GM12878 (cell line): ENCODE results near the gene AIF1. TPM values are rescaled to one million over a fixed set of nuclear protein-coding genes. Genes with fewer than 3 reads are reported as not detected.

ENCODE experiments used
- ATAC-seq: fragments of 200-7000 bp; cut with Tn5 transposase; 3 replicates; pipeline ENCODE4 v1.9.1; 2020; ENCODE audit warnings: mild to moderate bottlenecking, moderate library complexity
- BruUV-seq: library from RNA; stranded (reverse); fragments of 400-500 nt; replicated peaks from 2 replicates; lab custom pipeline; 2021; lab: Mats Ljungman, UMichigan
- CTCF ChIA-PET: fragments of 300-600 bp; sonication (Branson Sonifier 250); formaldehyde crosslinking; extraction: SDS; loops from one replicate; lab custom pipeline; 2021; ENCODE audit warnings: inconsistent platforms; lab: Yijun Ruan, JAX
- POLR2A ChIA-PET: fragments of 350-600 bp; formaldehyde crosslinking; extraction: SDS; loops from one replicate; lab custom pipeline; 2021; ENCODE audit warnings: inconsistent platforms; lab: Charles Lee
- RAD21 ChIA-PET: fragments of 300-600 bp; sonication (Branson Sonifier 250); formaldehyde crosslinking; loops from one replicate; lab custom pipeline; 2023; ENCODE audit warnings: antibody characterized with exemption; ENCODE audit not compliant: unreplicated experiment; lab: Charles Lee
- SMC1A ChIA-PET: fragments of 300-600 bp; sonication (Branson Sonifier 250); formaldehyde crosslinking; loops from one replicate; lab custom pipeline; 2023; ENCODE audit not compliant: unreplicated experiment, uncharacterized antibody; lab: Charles Lee
- DNase-seq: peaks from one replicate; pipeline ENCODE4 v3.0.0-alpha.2; 2011; ENCODE audit warnings: low read depth, low spot score
- FAIRE-seq: peaks from 3 replicates; lab custom pipeline; 2011; peaks lifted over from hg19 to GRCh38; lab: Jason Lieb, UNC
- H2AFZ ChIP-seq: 2 replicates; pipeline ENCODE4 v1.6.0; 2011; ENCODE audit warnings: low read depth, low read length, control low read depth; ENCODE audit not compliant: control insufficient read depth
- H3K27ac ChIP-seq: 2 replicates; pipeline ENCODE4 v1.5.1; 2011; ENCODE audit warnings: control low read depth; ENCODE audit not compliant: control insufficient read depth, insufficient read depth
- H3K27me3 ChIP-seq, 2 experiments: replicated peaks in 1 of 2; 2 replicates each; pipeline versions ENCODE4 v1.6.0 to v1.6.1; 2011; ENCODE audit warnings: low read length in 1 of 2; ENCODE audit not compliant: control insufficient read depth in 2 of 2, insufficient read depth in 2 of 2
- H3K36me3 ChIP-seq, 2 experiments: 2 replicates each; pipeline ENCODE4 v1.5.1; 2011; ENCODE audit warnings: low read length in 1 of 2; ENCODE audit not compliant: control insufficient read depth in 2 of 2, insufficient read depth in 2 of 2
- H3K4me1 ChIP-seq: 2 replicates; pipeline ENCODE4 v1.6.1; 2011; ENCODE audit warnings: mild to moderate bottlenecking, low read length, moderate library complexity, mixed read lengths; ENCODE audit not compliant: control insufficient read depth, insufficient read depth
- H3K4me2 ChIP-seq: 2 replicates; pipeline ENCODE4 v1.6.0; 2011; ENCODE audit warnings: control low read depth; ENCODE audit not compliant: control insufficient read depth, insufficient read depth
- H3K4me3 ChIP-seq: fragments of 200-600 bp; sonication (generic); 2 replicates; pipeline ENCODE4 v1.5.1; 2016
- H3K79me2 ChIP-seq: 2 replicates; pipeline ENCODE4 v1.6.0; 2011; ENCODE audit warnings: low read length; ENCODE audit not compliant: control insufficient read depth, insufficient read depth
- H3K9ac ChIP-seq: 2 replicates; pipeline ENCODE4 v1.8.0; 2011; ENCODE audit warnings: low read length, control low read depth, mixed read lengths; ENCODE audit not compliant: control insufficient read depth, insufficient read depth
- H3K9me3 ChIP-seq: replicated peaks from 3 replicates; pipeline ENCODE4 v1.5.1; 2011; ENCODE audit warnings: mild to moderate bottlenecking, low read length; ENCODE audit not compliant: control insufficient read depth, insufficient read depth
- H4K20me1 ChIP-seq: 2 replicates; pipeline ENCODE4 v1.6.0; 2011; ENCODE audit not compliant: control insufficient read depth, insufficient read depth
- ASH2L ChIP-seq: fragments of 300-600, 200-600 bp; sonication (generic); IDR thresholded peaks from 2 replicates; pipeline ENCODE4 v1.6.1; 2017; ENCODE audit warnings: low read depth, mild to moderate bottlenecking, borderline replicate concordance
- HDGF ChIP-seq: fragments of 450-650 bp; IDR thresholded peaks from 2 replicates; pipeline ENCODE4 v1.6.1; 2016; ENCODE audit warnings: antibody characterized with exemption
- IKZF1 ChIP-seq: fragments of 450-650 bp; conservative IDR thresholded peaks from 2 replicates; pipeline ENCODE4 v1.6.1; 2017; ENCODE audit warnings: antibody characterized with exemption, mild to moderate bottlenecking
- IKZF2 ChIP-seq, 2 experiments: fragments of 450-650 bp; IDR thresholded peaks; 2 replicates each; pipeline ENCODE4 v1.6.1; 2017; ENCODE audit warnings: mild to moderate bottlenecking in 2 of 2, moderate library complexity in 2 of 2
- IRF4 ChIP-seq: IDR thresholded peaks from 2 replicates; pipeline ENCODE4 v1.6.1; 2011; ENCODE audit warnings: low read depth, low read length
- KLF5 ChIP-seq: fragments of 450-650 bp; IDR thresholded peaks from 2 replicates; pipeline ENCODE4 v1.6.1; 2014; ENCODE audit warnings: mild to moderate bottlenecking; ENCODE audit not compliant: partially characterized antibody
- MEF2B ChIP-seq: fragments of 450-650 bp; IDR thresholded peaks from 2 replicates; pipeline ENCODE4 v1.6.1; 2018; ENCODE audit warnings: mild to moderate bottlenecking, moderate library complexity; ENCODE audit not compliant: partially characterized antibody, poor library complexity, severe bottlenecking
- MYB ChIP-seq: fragments of 150-350 bp; IDR thresholded peaks from 2 replicates; pipeline ENCODE4 v1.6.1; 2014; ENCODE audit warnings: mild to moderate bottlenecking, low read depth, low read length, borderline replicate concordance
- NFIC ChIP-seq: IDR thresholded peaks from 2 replicates; pipeline ENCODE4 v1.6.1; 2012; ENCODE audit warnings: low read depth, mild to moderate bottlenecking, inconsistent platforms, low read length, moderate library complexity
- NFXL1 ChIP-seq: fragments of 450-650 bp; IDR thresholded peaks from 2 replicates; pipeline ENCODE4 v1.6.1; 2017; ENCODE audit warnings: antibody characterized with exemption, mild to moderate bottlenecking, borderline replicate concordance
- POLR2A ChIP-seq: IDR thresholded peaks from 2 replicates; pipeline ENCODE4 v1.6.1; 2011; ENCODE audit warnings: low read depth, mild to moderate bottlenecking, low read length
- POLR2AphosphoS5 ChIP-seq: IDR thresholded peaks from 2 replicates; pipeline ENCODE4 v1.6.1; 2011; ENCODE audit warnings: mild to moderate bottlenecking, low read length, inconsistent platforms
- SMAD5 ChIP-seq: IDR thresholded peaks from 2 replicates; pipeline ENCODE4 v1.6.1; 2016; ENCODE audit warnings: antibody characterized with exemption, low read depth
- SP1 ChIP-seq: IDR thresholded peaks from one replicate; pipeline ENCODE4 v1.6.1; 2011; ENCODE audit warnings: low read depth, low read length
- TAF1 ChIP-seq: IDR thresholded peaks from 2 replicates; pipeline ENCODE4 v1.6.1; 2011; ENCODE audit warnings: mild to moderate bottlenecking, low read depth, low read length, borderline replicate concordance
- TARDBP ChIP-seq: IDR thresholded peaks from 2 replicates; pipeline ENCODE4 v1.6.1; 2016; ENCODE audit warnings: borderline replicate concordance
- TCF12 ChIP-seq: IDR thresholded peaks from 2 replicates; pipeline ENCODE4 v1.6.1; 2011; ENCODE audit warnings: low read depth, mild to moderate bottlenecking, low read length
- TCF3 ChIP-seq: IDR thresholded peaks from 2 replicates; pipeline ENCODE4 v1.6.1; 2012; ENCODE audit warnings: low read depth, mild to moderate bottlenecking, low read length, borderline replicate concordance; ENCODE audit not compliant: insufficient read depth
- WRNIP1 ChIP-seq: IDR thresholded peaks from 2 replicates; pipeline ENCODE4 v1.6.1; 2011; ENCODE audit warnings: low read depth, low read length, improper control_type of control experiment, borderline replicate concordance
- YBX1 ChIP-seq: fragments of 450-650 bp; IDR thresholded peaks from 2 replicates; pipeline ENCODE4 v1.6.1; 2016; ENCODE audit warnings: antibody characterized with exemption
- YY1 ChIP-seq: IDR thresholded peaks from 2 replicates; pipeline ENCODE4 v1.6.1; 2011; ENCODE audit warnings: low read depth, mild to moderate bottlenecking, low read length
- WGBS: methylation state at CpG from one replicate; pipeline ENCODE4 v1.1.6; 2016; ENCODE audit warnings: low lambda C conversion rate; ENCODE audit not compliant: insufficient replicate concordance, insufficient coverage; ENCODE audit errors: missing lambda C conversion rate; 5-methylcytosine and 5-hydroxymethylcytosine counted together
- in situ Hi-C: fragments of 300-500 bp; cut with MboI; formaldehyde crosslinking; loops from 9 replicates; pipeline ENCODE4 v1.14.3; 2018; ENCODE audit warnings: mixed read lengths
- intact Hi-C: fragments of 100-400 bp; cut with micrococcal nuclease; formaldehyde crosslinking; loops from one replicate; pipeline ENCODE4 v1.14.2; 2022; ENCODE audit not compliant: unreplicated experiment
- polyA plus RNA-seq, 11 experiments: library from polyadenylated mRNA; depleted of rRNA in 4 of 11; unstranded in 6 of 11; stranded (reverse) in 5 of 11; fragments of >200 nt; fragmentation: Nextera tagmentation in 4 of 11; fragmentation: Illumina TruSeq in 1 of 11; extraction: Ambion mirVana in 4 of 11; extraction: Trizol in 1 of 11; gene quantifications; 1 replicate in 1 of 11; 2 replicates in 10 of 11; pipeline versions ENCODE4 v1.2.1 to v1.2.3, GENCODE V29; 2011 to 2016; ENCODE audit warnings: inconsistent platforms in 2 of 11, missing spikeins in 2 of 11, low read depth in 1 of 11
- total RNA-seq, 4 experiments: library from RNA; depleted of rRNA in 3 of 4; stranded (reverse); fragments of >200 nt in 3 of 4; fragmentation: Illumina TruSeq in 1 of 4; extraction: Trizol in 1 of 4; gene quantifications; 2 replicates each; pipeline versions ENCODE4 v1.2.1 to v1.2.3, GENCODE V29; 2013 to 2021
- TF ChIP-seq, protein P1 (sequence below): fragments of 450-650 bp; IDR thresholded peaks from 2 replicates; pipeline ENCODE4 v1.6.1; 2017; ENCODE audit warnings: low read depth, mild to moderate bottlenecking, moderate library complexity
- TF ChIP-seq, protein P2 (sequence below): fragments of 450-650 bp; IDR thresholded peaks from 2 replicates; pipeline ENCODE4 v1.6.1; 2017; ENCODE audit warnings: antibody characterized with exemption, mild to moderate bottlenecking, moderate library complexity

AIF1 gene
- total and polyA plus RNA-seq, 10 of the 15 experiments (the other 5 are each of a cell fraction or from before 2014, with no cell fraction given): 1.9 to 256 (median 134) TPM

GRCh38 chr6:31582230-31582643 lies 32.8 kb upstream of the AIF1 start, which contains the start of gene LTB:
TSS of gene LTB (minus strand) at chr6:31582424. CDS start at chr6:31582417, 7 bp downstream.
- RAD21 ChIA-PET: interaction anchor here (0.6 to 17.5 kb wide), 8 partner anchors 8 to 376 kb away, joined by 3 to 620 read pairs (median 6); partner anchors contain the start of genes AIF1, ATP6V1G2, DDX39B and LTA
- in situ Hi-C loops: no loop called here
- DNase-seq (no peak), ATAC-seq (peak; percentile 5), FAIRE-seq (no peak)
- CTCF ChIA-PET: interaction anchor here (0.8 to 31.0 kb wide), 7 partner anchors 9 to 379 kb away, joined by 3 to 2098 read pairs (median 8); partner anchors contain the start of genes ATP6V1G2, DDX39B, LST1 and LTA
- intact Hi-C loops: no loop called here
- peaks cover 51% of the 10 kb centered on the region for H3K4me1 ChIP-seq
- peaks cover 52% of the 10 kb centered on the region for H3K79me2 ChIP-seq
- no peaks in the 10 kb centered on the region for H3K27me3 ChIP-seq
- SMC1A ChIA-PET: interaction anchor here (1.4 to 45.5 kb wide), 4 partner anchors 7 to 248 kb away, joined by 3 to 1989 read pairs (median 290); partner anchors contain the start of genes ATP6V1G2, DDX39B, LTA and NCR3
- H3K9me3 ChIP-seq: no peaks in the 10 kb centered on the region
- H3K27ac ChIP-seq: peak within 1 kb of the TSS; percentile 91
- H4K20me1 ChIP-seq: no peaks in the 10 kb centered on the region
- H3K9ac ChIP-seq: peak within 1 kb of the TSS; percentile 90
- H3K4me2 ChIP-seq: peak within 1 kb of the TSS; percentile 95
- no TSS peak for BruUV-seq
- H3K36me3 ChIP-seq: peaks cover 0 to 4% of the 10 kb centered on the region in 2 experiments; a peak in 2 of 4 replicates
- peak within 1 kb of the TSS; percentile 93 for H3K4me3 ChIP-seq
- 25% methylated on average over 3 of the region's 3 CpGs for WGBS
- POLR2A ChIA-PET: interaction anchor here (0.8 to 17.1 kb wide), 10 partner anchors 8 to 157 kb away, joined by 3 to 282 read pairs (median 7); partner anchors contain the start of genes ABHD16A, ATP6V1G2, GPANK1 and LTA
- peak within 1 kb of the TSS; percentile 76 for H2AFZ ChIP-seq
- TF ChIP-seq MYB (no peak), IRF4 (no peak), NFXL1 (no peak), TAF1 (peak; percentile 28; the same call in 1 of the 2 replicates), SP1 (no peak), SMAD5 (no peak), TCF3 (peak; percentile 75; the same call in 1 of the 2 replicates), KLF5 (no peak), POLR2AphosphoS5 (peak; percentile 45; the same call in 1 of the 2 replicates), NFIC (no peak), IKZF1 (peak; percentile 32; the same call in 1 of the 2 replicates), IKZF2 (IDR thresholded peaks at IDR 0.05) (0 out of 4 replicates have a peak, but pooled peaks of 1 of the 2 experiments have one; percentile 23), TCF12 (peak; percentile 80), POLR2A (peak; percentile 80), YY1 (0 out of 2 replicates have a peak, but pooled peaks have one; percentile 16), MEF2B (no peak), TARDBP (no peak), HDGF (0 out of 2 replicates have a peak, but pooled peaks have one; percentile 4), ASH2L (no peak), WRNIP1 (no peak), YBX1 (no peak)
- TF ChIP-seq, protein P1, sequence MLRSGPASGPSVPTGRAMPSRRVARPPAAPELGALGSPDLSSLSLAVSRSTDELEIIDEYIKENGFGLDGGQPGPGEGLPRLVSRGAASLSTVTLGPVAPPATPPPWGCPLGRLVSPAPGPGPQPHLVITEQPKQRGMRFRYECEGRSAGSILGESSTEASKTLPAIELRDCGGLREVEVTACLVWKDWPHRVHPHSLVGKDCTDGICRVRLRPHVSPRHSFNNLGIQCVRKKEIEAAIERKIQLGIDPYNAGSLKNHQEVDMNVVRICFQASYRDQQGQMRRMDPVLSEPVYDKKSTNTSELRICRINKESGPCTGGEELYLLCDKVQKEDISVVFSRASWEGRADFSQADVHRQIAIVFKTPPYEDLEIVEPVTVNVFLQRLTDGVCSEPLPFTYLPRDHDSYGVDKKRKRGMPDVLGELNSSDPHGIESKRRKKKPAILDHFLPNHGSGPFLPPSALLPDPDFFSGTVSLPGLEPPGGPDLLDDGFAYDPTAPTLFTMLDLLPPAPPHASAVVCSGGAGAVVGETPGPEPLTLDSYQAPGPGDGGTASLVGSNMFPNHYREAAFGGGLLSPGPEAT: peak; percentile 68; the same call in 1 of the 2 replicates
- TF ChIP-seq, protein P2, sequence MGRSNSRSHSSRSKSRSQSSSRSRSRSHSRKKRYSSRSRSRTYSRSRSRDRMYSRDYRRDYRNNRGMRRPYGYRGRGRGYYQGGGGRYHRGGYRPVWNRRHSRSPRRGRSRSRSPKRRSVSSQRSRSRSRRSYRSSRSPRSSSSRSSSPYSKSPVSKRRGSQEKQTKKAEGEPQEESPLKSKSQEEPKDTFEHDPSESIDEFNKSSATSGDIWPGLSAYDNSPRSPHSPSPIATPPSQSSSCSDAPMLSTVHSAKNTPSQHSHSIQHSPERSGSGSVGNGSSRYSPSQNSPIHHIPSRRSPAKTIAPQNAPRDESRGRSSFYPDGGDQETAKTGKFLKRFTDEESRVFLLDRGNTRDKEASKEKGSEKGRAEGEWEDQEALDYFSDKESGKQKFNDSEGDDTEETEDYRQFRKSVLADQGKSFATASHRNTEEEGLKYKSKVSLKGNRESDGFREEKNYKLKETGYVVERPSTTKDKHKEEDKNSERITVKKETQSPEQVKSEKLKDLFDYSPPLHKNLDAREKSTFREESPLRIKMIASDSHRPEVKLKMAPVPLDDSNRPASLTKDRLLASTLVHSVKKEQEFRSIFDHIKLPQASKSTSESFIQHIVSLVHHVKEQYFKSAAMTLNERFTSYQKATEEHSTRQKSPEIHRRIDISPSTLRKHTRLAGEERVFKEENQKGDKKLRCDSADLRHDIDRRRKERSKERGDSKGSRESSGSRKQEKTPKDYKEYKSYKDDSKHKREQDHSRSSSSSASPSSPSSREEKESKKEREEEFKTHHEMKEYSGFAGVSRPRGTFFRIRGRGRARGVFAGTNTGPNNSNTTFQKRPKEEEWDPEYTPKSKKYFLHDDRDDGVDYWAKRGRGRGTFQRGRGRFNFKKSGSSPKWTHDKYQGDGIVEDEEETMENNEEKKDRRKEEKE: no peak
